IPS-11a (cell line): ENCODE measurements around the gene CRTC3.

Source experiments
- H3K4me3 ChIP-seq: one replicate; pipeline ENCODE4 v1.5.1; 2013; ENCODE audit warnings: low read depth, low read length, control low read depth

The CRTC3 gene

DNA sequence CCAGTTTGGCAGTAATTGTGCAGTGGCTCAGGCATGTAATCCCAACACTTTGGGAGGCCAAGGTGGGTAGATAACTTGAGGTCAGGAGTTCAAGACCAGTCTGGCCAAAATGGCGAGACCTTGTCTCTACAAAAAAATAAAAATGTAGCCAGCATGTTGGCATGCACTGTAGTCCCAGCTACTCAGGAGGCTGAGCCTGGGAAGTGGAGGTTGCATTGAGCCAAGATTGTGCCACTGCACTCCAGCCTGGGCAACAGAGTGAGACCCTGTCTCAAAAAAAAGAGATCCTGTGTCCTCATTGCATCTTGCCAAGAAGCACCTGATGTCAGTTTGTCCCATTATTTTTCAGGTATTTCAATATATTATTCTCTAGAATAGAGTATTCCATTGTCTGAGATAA, 61.8 kb downstream of the CRTC3 start:
- no peak overlapping the region for H3K4me3 ChIP-seq

DNA sequence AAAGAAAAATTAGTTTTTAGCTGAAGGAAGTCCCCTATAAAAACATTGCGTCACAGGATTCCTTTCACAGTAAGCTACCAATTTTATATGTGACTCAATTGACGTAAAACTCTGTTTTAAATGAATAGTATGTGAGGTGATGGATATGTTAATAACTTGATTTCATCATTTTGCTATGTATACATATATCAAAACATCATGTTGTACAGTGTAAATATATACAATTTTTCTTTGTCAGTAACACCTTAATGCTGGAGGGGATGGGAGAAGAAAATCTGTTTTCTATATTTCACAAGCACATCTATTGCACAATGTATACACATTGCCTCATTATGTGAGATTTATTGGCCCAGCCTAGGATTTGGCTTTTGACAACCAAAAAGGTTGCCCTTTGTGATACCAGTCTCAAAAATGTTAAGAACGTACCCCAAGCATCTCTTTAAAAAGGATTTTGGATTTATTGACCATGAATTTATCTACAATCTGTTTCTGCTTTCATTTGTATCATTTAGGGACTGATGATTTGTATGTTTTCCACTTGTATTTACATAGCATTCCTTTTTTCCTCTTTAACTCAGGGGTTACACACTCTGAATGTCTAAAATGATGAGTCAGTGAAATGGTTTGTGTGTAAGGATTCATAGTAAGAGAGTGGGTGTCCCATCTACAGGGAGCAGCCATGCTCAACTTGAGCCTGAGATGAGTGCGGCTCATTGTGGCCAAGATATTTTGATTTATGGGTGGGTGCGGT, 62.6 kb downstream of the CRTC3 start:
- no peak overlapping the region for H3K4me3 ChIP-seq

- no peak overlapping the region for H3K4me3 ChIP-seq
Measured at GRCh38 chr15:90593499-90594158, 63.9 kb downstream of the CRTC3 start.

DNA sequence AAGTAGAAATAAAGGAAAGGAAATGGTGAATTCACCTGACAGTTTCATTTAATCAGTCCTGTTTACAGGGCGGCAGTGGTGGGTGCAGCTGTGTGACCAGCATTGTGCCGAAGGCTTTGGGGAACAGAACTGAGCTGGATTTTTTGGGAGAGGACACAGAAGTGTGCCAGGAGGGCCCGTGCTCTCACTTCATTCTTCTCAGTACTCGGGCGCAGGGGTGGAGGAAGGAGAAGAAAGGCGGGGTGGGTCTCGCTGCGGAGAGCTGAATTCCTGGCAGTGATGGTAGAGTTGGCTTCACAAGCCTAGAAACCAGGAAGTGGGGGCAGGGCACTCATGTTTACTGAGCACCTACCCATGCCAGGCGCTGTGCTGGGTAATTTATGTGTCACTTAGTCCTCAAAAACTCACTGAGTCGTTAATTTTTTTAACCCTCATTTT, 64.6 kb downstream of the CRTC3 start:
- H3K4me3 ChIP-seq, result no peak overlapping the region

DNA sequence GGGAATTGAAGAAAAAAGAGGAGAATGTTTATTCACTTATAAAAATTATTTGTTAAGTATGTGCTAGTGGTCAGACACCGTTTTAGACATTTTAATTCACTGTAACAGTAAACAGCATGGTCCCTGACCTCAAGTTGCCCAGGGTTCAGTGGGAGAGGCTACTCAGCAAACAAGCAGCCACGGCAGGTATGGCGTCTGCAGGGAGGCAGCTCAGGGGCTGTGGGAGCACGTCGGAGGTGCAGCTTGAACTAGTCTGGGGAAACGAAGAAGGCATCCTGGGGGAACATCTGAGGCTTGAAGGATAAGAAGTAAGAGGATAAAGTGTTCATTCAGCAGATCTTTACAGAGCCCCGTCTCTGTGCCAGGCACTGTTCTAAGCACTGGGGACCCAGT, 66.0 kb downstream of the CRTC3 start:
- H3K4me3 ChIP-seq, result no peak overlapping the region

DNA sequence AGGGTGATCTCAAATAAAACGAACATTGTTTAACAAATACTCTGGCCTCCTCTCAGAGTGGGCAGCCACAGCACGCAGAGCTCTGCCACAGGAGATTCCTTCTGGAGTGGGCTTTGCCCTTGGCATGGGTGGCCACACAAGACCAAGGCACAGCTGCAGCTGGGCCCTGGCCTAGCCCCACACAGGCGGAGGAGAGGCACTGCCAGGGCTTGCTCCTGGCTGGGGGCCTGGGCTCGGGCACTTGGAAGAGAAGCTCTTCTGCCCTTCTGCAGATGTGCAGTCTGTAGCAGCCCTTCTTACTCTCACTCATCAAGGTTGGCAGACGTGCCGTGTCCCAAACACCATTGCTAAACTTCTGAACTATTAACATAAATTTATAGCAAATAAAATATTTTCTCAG, 67.2 kb downstream of the CRTC3 start:
- no peak overlapping the region for H3K4me3 ChIP-seq

- H3K4me3 ChIP-seq, result no peak overlapping the region
Measured at GRCh38 chr15:90597577-90597976, 67.9 kb downstream of the CRTC3 start.

DNA sequence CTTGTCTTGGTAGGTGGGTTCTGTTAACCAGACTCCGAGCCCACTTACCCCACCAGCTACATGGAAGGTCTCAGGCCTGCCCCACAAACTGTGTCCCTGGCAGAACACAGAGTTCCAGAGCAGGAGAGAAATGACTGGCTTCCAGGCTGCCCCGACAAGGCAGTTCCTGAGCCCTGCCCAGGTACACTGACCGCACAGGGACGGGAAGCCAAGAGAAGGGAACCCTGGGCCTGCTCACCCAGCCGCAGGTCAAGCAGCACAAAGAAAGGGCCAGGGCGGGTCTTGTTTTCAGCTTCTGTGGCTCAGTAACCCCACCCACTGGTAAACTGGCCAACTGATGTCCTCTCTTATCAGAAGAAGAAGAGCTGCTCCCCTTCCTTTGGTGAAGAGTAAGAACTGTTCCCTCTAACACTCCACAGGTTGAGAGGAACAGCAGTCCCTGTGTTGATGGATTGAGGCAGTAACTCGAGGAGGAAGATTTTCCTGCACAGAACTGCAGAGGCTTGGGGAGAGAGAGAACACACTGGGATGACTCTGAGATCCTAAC, 68.4 kb downstream of the CRTC3 start:
- no peak overlapping the region for H3K4me3 ChIP-seq

DNA sequence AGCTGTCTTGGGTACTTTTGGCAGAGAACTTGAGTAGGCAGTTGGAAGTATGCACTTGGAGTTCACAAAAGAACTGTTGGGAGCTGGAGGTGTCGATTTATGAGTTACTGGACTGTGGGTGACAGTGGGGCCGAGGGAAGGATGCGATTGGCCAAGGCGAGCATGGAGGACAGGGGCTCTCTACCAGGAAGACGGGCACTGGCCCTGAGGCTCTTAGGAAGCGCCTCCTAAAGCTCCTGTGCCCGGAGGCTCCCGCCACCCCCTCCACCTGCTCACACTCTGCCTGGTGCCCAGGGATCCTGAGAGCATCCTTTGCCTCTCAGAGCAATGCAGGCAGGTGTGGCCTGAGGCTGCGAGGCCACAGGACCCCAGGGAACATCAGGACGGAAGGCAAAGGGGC, 69.0 kb downstream of the CRTC3 start:
- no peak overlapping the region for H3K4me3 ChIP-seq

DNA sequence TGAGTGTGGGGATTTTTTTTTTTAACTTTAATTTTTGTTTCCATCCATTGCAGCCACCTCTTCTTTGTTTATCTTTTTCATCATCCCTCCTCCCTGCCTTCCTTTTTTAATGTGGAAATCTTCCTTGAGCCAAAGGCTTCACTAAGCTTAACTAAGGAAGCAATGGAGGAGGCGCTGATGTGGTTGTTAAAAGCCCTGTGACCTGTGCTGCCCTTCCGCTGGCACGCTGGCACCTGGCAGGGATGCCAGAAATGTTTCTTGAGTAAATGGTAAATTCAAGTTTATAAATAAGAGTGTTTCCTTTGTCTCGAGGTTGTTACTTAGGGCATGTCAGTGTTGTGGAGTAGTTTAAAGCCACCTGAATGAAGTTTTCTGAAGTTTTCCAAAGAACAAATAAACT, 69.4 kb downstream of the CRTC3 start:
- no peak overlapping the region for H3K4me3 ChIP-seq

- H3K4me3 ChIP-seq, result no peak overlapping the region
Measured at GRCh38 chr15:90599644-90600043, 69.9 kb downstream of the CRTC3 start.

- no peak overlapping the region for H3K4me3 ChIP-seq
Measured at GRCh38 chr15:90600954-90601353, 71.2 kb downstream of the CRTC3 start.

DNA sequence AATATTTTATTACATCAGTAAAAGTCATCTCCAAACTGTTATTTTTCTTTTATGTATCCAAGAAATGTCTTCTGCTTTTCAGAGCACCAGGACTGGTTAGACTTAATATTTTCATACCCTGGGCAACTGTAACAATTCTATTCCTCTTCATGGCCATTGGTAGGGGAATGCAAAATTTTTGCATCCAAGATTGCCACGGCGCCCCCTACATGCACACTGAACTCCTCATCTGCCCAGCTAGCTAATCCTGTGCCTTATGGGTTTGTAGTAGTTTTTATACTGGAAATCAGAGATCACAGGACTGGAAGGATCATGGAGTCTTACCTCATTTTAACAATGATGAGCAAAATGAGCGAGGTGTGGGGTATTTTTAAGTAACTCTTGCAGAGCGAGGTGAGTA, 74.2 kb downstream of the CRTC3 start:
- no peak overlapping the region for H3K4me3 ChIP-seq

DNA sequence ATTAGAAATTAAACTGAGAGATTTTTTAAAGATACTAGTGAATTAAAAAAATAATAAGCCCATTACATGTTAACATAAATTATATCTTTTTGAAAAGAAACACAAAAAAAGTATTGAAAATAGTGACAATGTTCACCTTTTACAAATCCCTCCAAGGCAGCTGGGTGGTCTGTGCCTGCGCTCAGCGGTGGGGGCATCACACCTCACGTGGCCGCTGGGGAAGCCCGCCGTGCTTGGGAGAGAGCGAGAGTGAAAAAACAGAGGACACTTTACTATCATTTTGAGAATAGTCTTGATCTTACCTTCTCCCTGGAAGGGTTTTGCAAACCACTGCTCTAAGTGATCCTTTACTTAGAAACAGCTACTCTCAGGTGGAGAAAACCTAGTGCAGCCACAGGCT, 76.9 kb downstream of the CRTC3 start:
- H3K4me3 ChIP-seq, result no peak overlapping the region

DNA sequence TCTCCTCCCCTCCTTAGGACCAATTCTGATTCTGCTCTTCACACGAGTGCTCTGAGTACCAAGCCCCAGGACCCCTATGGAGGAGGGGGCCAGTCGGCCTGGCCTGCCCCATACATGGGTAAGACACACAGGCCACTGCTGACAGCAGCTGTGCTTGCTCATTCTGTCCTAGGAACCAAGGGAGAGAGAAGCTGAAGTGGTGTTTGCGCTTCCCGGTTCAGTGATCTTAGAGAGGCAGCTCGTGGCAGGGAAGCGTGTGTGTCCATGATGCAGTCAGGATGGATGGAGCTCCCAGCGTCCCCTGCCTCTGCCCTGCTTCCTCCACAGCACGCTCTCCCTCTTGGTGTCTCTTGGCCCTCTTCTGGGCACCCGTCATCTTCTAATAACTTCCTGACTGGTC, 77.6 kb downstream of the CRTC3 start:
- H3K4me3 ChIP-seq, result no peak overlapping the region

DNA sequence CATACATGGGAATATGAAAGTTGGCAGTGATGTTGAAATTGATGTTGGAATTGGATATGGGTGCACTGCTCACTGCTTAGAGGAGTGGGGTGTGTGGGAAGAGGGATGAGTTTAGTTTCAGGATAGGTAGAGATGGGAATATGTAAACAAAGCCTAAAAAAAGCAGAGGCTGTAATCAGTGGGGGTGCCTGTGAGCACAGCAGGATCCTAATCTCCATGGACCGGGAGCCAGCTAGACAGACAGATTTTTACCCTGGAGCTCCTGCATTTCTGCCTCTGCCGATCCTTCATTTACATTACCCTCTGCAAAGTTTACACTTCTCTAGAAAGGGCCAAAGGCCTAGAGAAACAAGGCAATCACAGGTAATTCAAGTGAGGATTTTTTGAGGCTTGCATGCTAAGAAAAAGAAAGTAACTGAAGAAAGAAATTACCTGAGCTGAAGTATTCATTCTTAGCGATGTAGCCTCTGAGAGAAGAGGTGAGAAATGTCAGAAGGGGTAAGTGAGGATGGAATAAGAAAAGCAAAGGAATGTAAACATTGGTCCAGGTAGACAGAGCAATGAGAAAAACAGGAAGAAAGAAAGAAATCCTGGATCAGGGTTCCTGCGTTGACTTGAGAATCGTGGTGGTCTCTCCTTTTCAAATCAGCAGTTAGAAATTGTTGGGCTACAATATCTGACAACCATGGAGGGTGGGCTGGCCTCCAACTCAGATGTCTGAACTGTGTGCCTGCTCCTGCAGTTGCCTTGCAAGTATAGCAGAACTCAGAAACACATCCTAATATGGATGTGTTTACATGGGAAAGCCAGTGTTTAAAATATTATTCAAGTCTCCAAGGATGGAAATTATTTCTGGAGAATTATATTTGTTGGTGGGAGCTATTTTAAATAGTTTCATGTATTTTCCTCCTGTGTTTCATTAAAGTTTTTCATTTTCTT, 79.8 kb downstream of the CRTC3 start:
- H3K4me3 ChIP-seq, result no peak overlapping the region

- H3K4me3 ChIP-seq, result no peak overlapping the region
Measured at GRCh38 chr15:90610190-90610589, 80.5 kb downstream of the CRTC3 start.

GRCh38 chr15:90611157-90611556, 81.4 kb downstream of the CRTC3 start:
- no peak overlapping the region for H3K4me3 ChIP-seq

DNA sequence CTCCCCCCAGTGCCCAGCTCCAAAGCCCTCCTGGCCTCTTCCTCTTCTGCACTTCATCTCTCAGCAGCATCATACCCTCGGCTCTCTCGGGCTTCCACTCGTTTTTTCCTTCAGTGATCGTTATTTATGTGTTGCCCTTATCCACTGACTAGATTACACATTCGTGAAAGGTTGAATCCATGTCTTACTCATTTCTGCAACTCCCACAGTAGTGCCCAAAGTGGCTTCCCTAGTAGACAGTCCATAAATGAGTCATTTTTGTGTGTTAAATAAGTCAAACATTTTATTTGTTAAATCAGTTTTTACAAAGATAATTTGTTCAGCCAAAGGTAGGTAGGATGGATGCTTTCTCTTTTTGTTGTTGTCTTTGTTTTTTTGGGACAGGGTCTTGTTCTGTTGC, 87.4 kb downstream of the CRTC3 start:
- H3K4me3 ChIP-seq, result no peak overlapping the region

- no peak overlapping the region for H3K4me3 ChIP-seq
Measured at GRCh38 chr15:90617668-90618097, 88.0 kb downstream of the CRTC3 start.
